Measurements from ENCODE around the gene TMEM9.

DNA sequence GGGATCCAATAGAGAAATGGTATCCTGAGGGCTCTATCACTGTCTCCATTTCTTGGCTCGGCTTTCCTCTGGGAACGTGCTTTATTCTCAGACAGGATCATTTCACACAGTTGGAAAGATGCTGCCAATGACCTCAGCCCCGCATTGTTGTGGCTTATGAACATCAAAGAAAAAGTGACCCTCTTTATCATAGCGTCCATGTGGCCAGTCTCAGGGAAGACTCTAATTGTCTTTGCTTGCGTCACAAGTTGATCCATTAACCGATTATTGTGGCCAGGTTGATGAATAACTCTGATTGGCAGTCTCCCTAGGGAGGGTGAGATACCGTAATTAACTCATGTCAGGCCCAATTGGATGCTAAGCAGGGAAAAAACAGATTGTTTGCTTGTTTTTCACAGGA is 10.4 kb upstream of the TMEM9 start:
- TF ChIP-seq, protein P1, sequence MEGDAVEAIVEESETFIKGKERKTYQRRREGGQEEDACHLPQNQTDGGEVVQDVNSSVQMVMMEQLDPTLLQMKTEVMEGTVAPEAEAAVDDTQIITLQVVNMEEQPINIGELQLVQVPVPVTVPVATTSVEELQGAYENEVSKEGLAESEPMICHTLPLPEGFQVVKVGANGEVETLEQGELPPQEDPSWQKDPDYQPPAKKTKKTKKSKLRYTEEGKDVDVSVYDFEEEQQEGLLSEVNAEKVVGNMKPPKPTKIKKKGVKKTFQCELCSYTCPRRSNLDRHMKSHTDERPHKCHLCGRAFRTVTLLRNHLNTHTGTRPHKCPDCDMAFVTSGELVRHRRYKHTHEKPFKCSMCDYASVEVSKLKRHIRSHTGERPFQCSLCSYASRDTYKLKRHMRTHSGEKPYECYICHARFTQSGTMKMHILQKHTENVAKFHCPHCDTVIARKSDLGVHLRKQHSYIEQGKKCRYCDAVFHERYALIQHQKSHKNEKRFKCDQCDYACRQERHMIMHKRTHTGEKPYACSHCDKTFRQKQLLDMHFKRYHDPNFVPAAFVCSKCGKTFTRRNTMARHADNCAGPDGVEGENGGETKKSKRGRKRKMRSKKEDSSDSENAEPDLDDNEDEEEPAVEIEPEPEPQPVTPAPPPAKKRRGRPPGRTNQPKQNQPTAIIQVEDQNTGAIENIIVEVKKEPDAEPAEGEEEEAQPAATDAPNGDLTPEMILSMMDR (conservative IDR thresholded peaks at IDR 0.05; ENCODE audit: low read depth, low read length), result no peak
- no peak for TF ChIP-seq EZH2 (IDR thresholded peaks at IDR 0.05; ENCODE audit: borderline replicate concordance, low read depth, low read length, poor library complexity, severe bottlenecking)

All from A673 (cell line).